PC-9 (cell line): ENCODE data around the gene NSMCE1. TPM values are rescaled to one million over a fixed set of nuclear protein-coding genes. Genes with fewer than 3 reads are reported as not detected.

ENCODE experiments used
- BruUV-seq: library from RNA; stranded (reverse); fragments of 400-500 nt; replicated peaks from 2 replicates; lab custom pipeline; 2021; lab: Mats Ljungman, UMichigan
- CTCF ChIA-PET: fragments of 300-600 bp; sonication (Branson Sonifier 250); formaldehyde crosslinking; loops from one replicate; lab custom pipeline; 2022; ENCODE audit warnings: antibody characterized with exemption; lab: Charles Lee
- POLR2A ChIA-PET: fragments of 300-600 bp; sonication (Branson Sonifier 250); formaldehyde crosslinking; loops from one replicate; lab custom pipeline; 2022; ENCODE audit warnings: antibody characterized with exemption; ENCODE audit not compliant: unreplicated experiment; lab: Charles Lee
- DNase-seq, 2 experiments: peaks; one replicate each; pipeline versions ENCODE4 v3.0.0 to v3.0.0-alpha.2; 2015 to 2022; ENCODE audit warnings: mixed read lengths in 1 of 2
- H2AFZ ChIP-seq: fragments of 200-600 bp; sonication (generic); 2 replicates; pipeline ENCODE4 v1.8.1; 2017; ENCODE audit warnings: antibody characterized with exemption
- H3F3A ChIP-seq: fragments of 200-600 bp; sonication (generic); 2 replicates; pipeline ENCODE4 v1.8.1; 2017; ENCODE audit warnings: antibody characterized with exemption, mild to moderate bottlenecking, low read depth; ENCODE audit not compliant: insufficient read depth
- H3K27ac ChIP-seq: fragments of 200-600 bp; sonication (generic); 2 replicates; pipeline ENCODE4 v1.6.1; 2016; ENCODE audit warnings: mixed run types
- H3K27me3 ChIP-seq: fragments of 200-600 bp; sonication (generic); 2 replicates; pipeline ENCODE4 v1.6.1; 2016; ENCODE audit warnings: low read depth, mixed run types; ENCODE audit not compliant: insufficient read depth
- H3K36me3 ChIP-seq: fragments of 200-600 bp; sonication (generic); 2 replicates; pipeline ENCODE4 v1.6.1; 2016; ENCODE audit warnings: low read depth, mixed run types
- H3K4me1 ChIP-seq: fragments of 200-600 bp; sonication (generic); replicated peaks from 2 replicates; pipeline ENCODE4 v1.6.1; 2016; ENCODE audit warnings: mixed run types; ENCODE audit not compliant: insufficient read depth
- H3K4me2 ChIP-seq: fragments of 200-600 bp; sonication (generic); 2 replicates; pipeline ENCODE4 v1.6.1; 2017; ENCODE audit warnings: mixed run types
- H3K4me3 ChIP-seq: fragments of 200-600 bp; sonication (generic); 2 replicates; pipeline ENCODE4 v1.6.1; 2016; ENCODE audit warnings: mixed run types
- H3K79me2 ChIP-seq: fragments of 200-600 bp; sonication (generic); 2 replicates; pipeline ENCODE4 v1.6.1; 2017; ENCODE audit warnings: low read depth, mixed run types
- H3K9me2 ChIP-seq: fragments of 200-600 bp; sonication (generic); 2 replicates; pipeline ENCODE4 v1.8.1; 2017; ENCODE audit warnings: mild to moderate bottlenecking; ENCODE audit not compliant: insufficient read depth
- H3K9me3 ChIP-seq: fragments of 200-600 bp; sonication (generic); 2 replicates; pipeline ENCODE4 v1.8.1; 2016; ENCODE audit warnings: low read depth; ENCODE audit not compliant: insufficient read depth
- H4K20me1 ChIP-seq: fragments of 200-600 bp; sonication (generic); 2 replicates; pipeline ENCODE4 v1.8.1; 2017; ENCODE audit not compliant: insufficient read depth
- CTCF ChIP-seq: fragments of 200-600 bp; sonication (generic); conservative IDR thresholded peaks from 2 replicates; pipeline ENCODE4 v1.6.1; 2017; ENCODE audit warnings: mixed run types, antibody characterized with exemption, mild to moderate bottlenecking, moderate library complexity
- EZH2 ChIP-seq: fragments of 200-600 bp; sonication (generic); IDR thresholded peaks from 2 replicates; pipeline ENCODE4 v1.8.0; 2017; ENCODE audit warnings: antibody characterized with exemption, low read depth
- intact Hi-C: fragments of 100-400 bp; cut with micrococcal nuclease; formaldehyde crosslinking; loops from one replicate; pipeline ENCODE4 v1.10.0; 2022; ENCODE audit not compliant: unreplicated experiment
- total RNA-seq: library from RNA; stranded (reverse); gene quantifications from 2 replicates; pipeline ENCODE4 v1.2.3, GENCODE V29; 2021

Gene NSMCE1
- total RNA-seq, 1 experiment from 2014 or later = 114 TPM

- POLR2A ChIA-PET = no interaction called here
- Histone ChIP-seq H3K27ac (no peak overlapping the region), H3K9me3 (no peaks in the 10 kb centered on the region), H3K79me2 (no peaks in the 10 kb centered on the region), H3K4me2 (no peak overlapping the region), H3K27me3 (peaks cover 19% of the 10 kb centered on the region; the same call in 1 of the 2 replicates), H3K4me1 (0 out of 2 replicates have a peak, but pooled peaks cover 1% of the 10 kb centered on the region), H4K20me1 (no peaks in the 10 kb centered on the region), H2AFZ (no peak overlapping the region), H3K36me3 (no peaks in the 10 kb centered on the region), H3F3A (no peaks in the 10 kb centered on the region), H3K9me2 (no peaks in the 10 kb centered on the region), H3K4me3 (no peak overlapping the region)
- peak; percentile 88 for TF ChIP-seq CTCF
- no peak for TF ChIP-seq EZH2
- CTCF ChIA-PET = interaction anchor here (0.6 to 1.4 kb wide), 9 partner anchors 10 to 277 kb away, joined by 3 to 7 read pairs (median 4); partner anchors contain the start of gene KDM8
- DNase-seq = peak; percentile 55 to 65
- BruUV-seq = no TSS peak
- intact Hi-C loops = loop anchor here (1.0 to 5.0 kb wide), 4 partner anchors 55 to 278 kb away; no protein-coding TSS in a partner anchor
Observed at GRCh38 chr16:27179500-27180072, 89.0 kb downstream of the NSMCE1 start.

GRCh38 chr16:27177031-27177774 lies 91.4 kb downstream of the NSMCE1 start:
- no peak for TF ChIP-seq CTCF
- no peak for TF ChIP-seq EZH2
- H2AFZ ChIP-seq = no peak overlapping the region
- intact Hi-C loops = loop anchor here (5.0 kb wide), 1 partner anchor 145 kb away; no protein-coding TSS in a partner anchor
- no peaks in the 10 kb centered on the region for H4K20me1 ChIP-seq
- no peak overlapping the region for H3K4me3 ChIP-seq
- no peaks in the 10 kb centered on the region for H3K79me2 ChIP-seq
- H3K36me3 ChIP-seq = no peaks in the 10 kb centered on the region
- no peak for DNase-seq
- H3K27ac ChIP-seq = no peak overlapping the region
- H3K9me2 ChIP-seq = no peaks in the 10 kb centered on the region
- CTCF ChIA-PET = interaction anchor here (1.0 kb wide), 1 partner anchor 8 kb away, joined by 3 read pairs; no protein-coding TSS in a partner anchor
- no TSS peak for BruUV-seq
- no peaks in the 10 kb centered on the region for H3F3A ChIP-seq
- H3K9me3 ChIP-seq = no peaks in the 10 kb centered on the region
- POLR2A ChIA-PET = no interaction called here
- peaks cover 14% of the 10 kb centered on the region; the same call in 1 of the 2 replicates for H3K27me3 ChIP-seq
- 0 out of 2 replicates have a peak, but pooled peaks cover 5% of the 10 kb centered on the region for H3K4me1 ChIP-seq
- H3K4me2 ChIP-seq = no peak overlapping the region

GRCh38 chr16:27175888-27176287 lies 92.7 kb downstream of the NSMCE1 start:
- CTCF ChIA-PET = no interaction called here
- TF ChIP-seq EZH2 = no peak
- no peak for TF ChIP-seq CTCF

More at GRCh38 chr16:27175888-27176287, 92.7 kb downstream of the NSMCE1 start:
- H3K9me3 ChIP-seq = no peaks in the 10 kb centered on the region
- no TSS peak for BruUV-seq
- H3F3A ChIP-seq = no peaks in the 10 kb centered on the region
- H3K27ac ChIP-seq = no peak overlapping the region
- no peaks in the 10 kb centered on the region for H3K36me3 ChIP-seq
- DNase-seq = no peak
- no peak overlapping the region for H3K4me2 ChIP-seq
- H3K4me3 ChIP-seq = no peak overlapping the region
- H3K79me2 ChIP-seq = no peaks in the 10 kb centered on the region
- H3K4me1 ChIP-seq = 0 out of 2 replicates have a peak, but pooled peaks cover 5% of the 10 kb centered on the region
- no peaks in the 10 kb centered on the region for H4K20me1 ChIP-seq
- H3K9me2 ChIP-seq = no peaks in the 10 kb centered on the region
- no peak overlapping the region for H2AFZ ChIP-seq
- POLR2A ChIA-PET = no interaction called here
- H3K27me3 ChIP-seq = 0 out of 2 replicates have a peak, but pooled peaks cover 3% of the 10 kb centered on the region
- intact Hi-C loops = loop anchor here (5.0 kb wide), 1 partner anchor 146 kb away; no protein-coding TSS in a partner anchor

Other genes starting within 250 kb of the NSMCE1 start
- not detected in 2 replicates for gene C16orf82, start 201.8 kb downstream of the NSMCE1 start, total RNA-seq
- gene KDM8, start 65.2 kb downstream of the NSMCE1 start, total RNA-seq = 5.1 and 7.2 TPM in 2 replicates
- 65.3 and 76.5 TPM in 2 replicates for gene IL4R, start 45.2 kb upstream of the NSMCE1 start, total RNA-seq
- gene IL21R, start 133.4 kb upstream of the NSMCE1 start, total RNA-seq = 0.35 and 3.8 TPM in 2 replicates